A673 (cell line): ENCODE measurements around the gene TMEM236.

Experiments used
- EZH2 ChIP-seq: fragments of 200-600 bp; sonication (generic); IDR thresholded peaks from 2 replicates; pipeline ENCODE4 v1.6.1; 2017; ENCODE audit warnings: borderline replicate concordance, low read depth, mild to moderate bottlenecking, mixed read lengths, antibody characterized with exemption, low read length; ENCODE audit not compliant: poor library complexity, severe bottlenecking
- TF ChIP-seq, protein P1 (sequence below): fragments of 300-800, 200-600 bp; sonication (generic); conservative IDR thresholded peaks from 2 replicates; pipeline ENCODE4 v1.5.1; 2017; ENCODE audit warnings: low read depth, mild to moderate bottlenecking, antibody characterized with exemption, low read length, moderate library complexity, mixed read lengths

DNA sequence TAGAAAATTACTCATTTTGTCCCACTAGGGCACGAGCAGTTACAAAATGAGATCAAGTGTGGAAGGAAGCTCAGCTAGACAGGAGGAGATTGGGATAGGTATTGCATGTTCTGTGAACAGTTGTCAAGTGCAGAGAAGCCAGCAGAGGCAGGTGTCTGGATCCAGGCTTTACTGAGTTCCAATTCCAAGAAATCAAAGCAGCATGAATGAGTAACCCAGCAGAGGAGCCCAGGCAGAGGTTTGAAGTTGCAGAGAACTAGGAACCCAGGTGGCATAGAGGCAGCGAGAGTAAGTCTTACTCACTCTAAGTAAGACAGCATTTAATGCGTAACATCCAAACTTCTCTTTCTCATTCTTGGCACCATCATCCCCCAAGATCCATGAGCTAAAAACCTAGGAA lies 68.9 kb downstream of the TMEM236 start:
- TF ChIP-seq, protein P1, sequence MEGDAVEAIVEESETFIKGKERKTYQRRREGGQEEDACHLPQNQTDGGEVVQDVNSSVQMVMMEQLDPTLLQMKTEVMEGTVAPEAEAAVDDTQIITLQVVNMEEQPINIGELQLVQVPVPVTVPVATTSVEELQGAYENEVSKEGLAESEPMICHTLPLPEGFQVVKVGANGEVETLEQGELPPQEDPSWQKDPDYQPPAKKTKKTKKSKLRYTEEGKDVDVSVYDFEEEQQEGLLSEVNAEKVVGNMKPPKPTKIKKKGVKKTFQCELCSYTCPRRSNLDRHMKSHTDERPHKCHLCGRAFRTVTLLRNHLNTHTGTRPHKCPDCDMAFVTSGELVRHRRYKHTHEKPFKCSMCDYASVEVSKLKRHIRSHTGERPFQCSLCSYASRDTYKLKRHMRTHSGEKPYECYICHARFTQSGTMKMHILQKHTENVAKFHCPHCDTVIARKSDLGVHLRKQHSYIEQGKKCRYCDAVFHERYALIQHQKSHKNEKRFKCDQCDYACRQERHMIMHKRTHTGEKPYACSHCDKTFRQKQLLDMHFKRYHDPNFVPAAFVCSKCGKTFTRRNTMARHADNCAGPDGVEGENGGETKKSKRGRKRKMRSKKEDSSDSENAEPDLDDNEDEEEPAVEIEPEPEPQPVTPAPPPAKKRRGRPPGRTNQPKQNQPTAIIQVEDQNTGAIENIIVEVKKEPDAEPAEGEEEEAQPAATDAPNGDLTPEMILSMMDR, result no peak
- no peak for TF ChIP-seq EZH2
